SW480 (cell line): Measurements from ENCODE around the gene CDKN3.
"Not testable (repeated sequence)": the region's sequence is repeated elsewhere in the genome, so short reads cannot be mapped to it uniquely, and the experiment has no call there.

Experiments
- DNase-seq: peaks from one replicate; pipeline ENCODE4 v3.0.0-alpha.2; 2016; ENCODE audit warnings: low spot score

CDKN3 gene

DNA sequence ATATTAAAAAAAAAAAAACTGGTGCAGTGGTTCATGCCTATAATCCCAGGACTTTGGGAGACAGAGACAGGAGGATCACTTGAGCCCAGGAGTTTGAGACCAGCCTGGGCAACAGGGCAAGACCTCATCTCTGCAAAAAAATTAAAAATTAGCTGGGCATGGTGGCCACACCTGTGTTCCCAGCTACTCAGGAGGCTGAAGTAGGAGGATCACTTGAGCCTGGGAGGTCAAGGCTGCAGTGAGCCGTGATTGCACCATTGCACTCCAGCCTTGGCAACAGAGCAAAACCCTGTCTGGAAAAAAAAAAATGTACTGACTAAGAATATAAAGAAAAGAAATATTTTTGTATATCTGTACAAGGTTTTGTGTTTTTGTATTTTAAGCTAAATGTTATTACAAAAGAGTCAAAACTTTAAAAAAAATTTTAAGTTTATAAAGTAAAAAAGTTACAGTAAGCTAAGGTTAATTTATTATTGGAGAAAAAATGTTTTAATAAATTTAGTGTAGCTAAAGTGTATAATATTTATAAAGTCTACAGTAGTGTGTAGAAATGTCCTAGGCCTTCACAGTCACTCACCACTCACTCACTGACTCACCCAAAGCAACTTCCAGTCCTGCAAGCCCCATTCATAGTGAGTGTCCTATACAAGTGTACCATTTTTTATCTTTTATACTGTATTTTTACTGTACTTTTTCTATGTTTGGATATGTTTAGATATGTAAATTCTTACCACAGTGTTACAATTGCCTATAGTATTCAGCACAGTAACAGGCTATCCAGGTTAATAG, 60.2 kb downstream of the CDKN3 start:
- DNase-seq = not testable (repeated sequence)

DNA sequence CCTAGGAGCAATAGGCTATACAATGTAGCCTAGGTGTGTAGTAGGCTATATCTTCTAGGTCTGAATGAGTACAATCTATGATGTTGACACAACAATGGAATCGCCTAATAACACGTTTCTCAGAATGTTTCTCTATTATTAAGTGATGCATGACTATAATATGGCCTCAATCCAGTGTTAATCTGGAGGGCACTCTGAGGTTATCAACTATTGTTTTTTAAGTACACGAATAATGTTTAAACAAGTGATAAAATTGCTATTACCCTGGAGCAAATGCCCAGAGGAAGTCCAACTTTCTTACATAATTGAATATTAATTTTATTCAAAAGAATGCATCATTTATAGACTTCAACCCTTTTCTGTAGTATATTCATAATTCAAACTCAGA, 60.8 kb downstream of the CDKN3 start:
- DNase-seq = no peak

DNA sequence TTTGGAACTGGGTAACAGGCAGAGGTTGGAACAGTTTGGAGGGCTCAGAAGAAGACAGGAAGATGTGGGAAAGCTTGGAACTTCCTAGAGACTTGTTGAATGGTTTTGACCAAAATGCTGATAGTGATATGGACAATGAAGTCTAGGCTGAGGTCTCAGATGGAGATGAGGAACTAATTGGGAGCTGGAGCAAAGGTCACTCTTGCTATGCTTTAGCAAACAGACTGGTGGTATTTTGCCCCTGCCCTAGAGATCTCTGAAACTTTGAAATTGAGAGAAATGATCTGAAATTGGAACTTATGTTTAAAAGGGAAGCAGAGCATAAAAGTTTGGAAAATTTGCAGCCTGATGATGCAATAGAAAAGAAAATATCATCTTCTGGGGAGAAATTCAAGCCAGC, 61.7 kb downstream of the CDKN3 start:
- DNase-seq = not testable (repeated sequence)

DNA sequence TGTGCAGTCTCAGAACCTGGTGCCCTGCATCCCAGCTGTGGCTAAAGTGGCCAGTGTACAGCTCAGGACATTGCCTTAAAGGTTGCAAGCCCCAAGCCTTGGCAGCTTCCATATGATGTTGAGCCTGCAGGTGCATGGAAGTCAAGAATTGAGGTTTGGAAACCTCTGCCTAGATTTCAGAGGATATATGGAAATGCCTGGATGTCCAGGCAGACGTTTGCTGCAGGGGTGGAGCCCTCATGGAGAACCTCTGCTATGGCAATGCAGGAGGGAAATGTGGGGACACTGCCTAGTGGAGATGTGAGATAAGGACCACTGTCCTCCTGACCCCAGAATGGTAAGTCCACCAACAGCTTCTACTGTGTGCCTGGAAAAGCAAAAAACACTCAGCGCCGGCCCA, 62.3 kb downstream of the CDKN3 start:
- no peak for DNase-seq

DNA sequence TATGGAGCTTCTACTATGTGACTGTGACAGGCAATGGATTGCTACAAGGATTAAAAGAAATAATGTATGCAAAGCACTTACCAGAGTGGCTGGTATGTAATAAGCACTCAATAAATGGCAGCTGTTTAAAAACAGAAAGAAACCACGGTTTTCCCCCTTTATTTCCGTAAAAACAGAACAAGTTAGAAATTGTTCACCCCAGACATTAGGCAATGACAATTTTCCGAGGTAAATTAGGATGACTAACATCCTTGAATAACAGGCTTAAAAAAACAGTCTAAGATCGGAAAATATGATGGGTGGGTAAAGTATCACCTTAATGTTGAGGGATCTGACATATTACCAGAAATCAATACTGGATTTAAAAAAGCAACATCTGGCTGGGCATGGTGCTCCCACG, 65.2 kb downstream of the CDKN3 start:
- no peak for DNase-seq

DNA sequence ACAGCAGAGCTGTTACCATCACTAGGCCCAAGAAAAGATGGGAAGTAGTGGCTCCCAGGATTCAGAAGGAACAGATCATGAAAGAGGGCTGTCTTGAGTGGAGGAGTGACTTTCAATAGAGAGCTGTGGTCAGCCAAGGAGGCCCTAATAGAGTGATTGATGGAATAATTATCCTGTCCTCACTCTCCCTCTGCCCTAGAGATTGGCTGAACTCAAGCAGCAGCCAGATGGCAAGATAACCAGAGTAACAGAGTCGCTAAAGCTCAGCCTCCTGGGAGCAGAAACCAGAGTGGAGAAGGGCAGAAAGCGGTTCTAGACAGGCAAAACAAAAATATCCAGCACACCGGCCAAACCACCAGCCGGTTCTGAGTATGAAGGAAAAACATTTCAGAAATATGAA, 68.8 kb downstream of the CDKN3 start:
- no peak for DNase-seq

DNA sequence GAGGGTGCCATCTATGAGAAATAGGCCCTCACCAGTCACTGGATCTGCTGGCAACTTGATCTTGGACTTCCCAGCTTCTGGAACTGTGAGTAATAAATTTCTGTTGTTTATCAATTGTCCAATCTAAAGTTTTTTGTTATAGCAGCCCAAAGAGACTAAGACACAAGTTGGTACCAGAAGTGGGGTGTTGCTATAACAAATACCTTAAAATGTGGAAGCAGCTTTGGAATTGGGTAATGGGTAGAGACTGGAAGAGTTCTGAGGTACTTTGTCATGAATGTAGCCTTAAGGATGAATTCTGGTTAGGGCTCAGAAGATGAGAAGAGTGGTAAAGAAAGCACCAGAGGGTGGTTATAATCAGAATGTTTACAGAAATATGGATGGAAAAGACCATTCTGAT, 70.5 kb downstream of the CDKN3 start:
- no peak for DNase-seq
